HEK293T (cell line): ENCODE data around the gene CAVIN4.

ENCODE experiments used
- ARNT ChIP-seq: fragments of 450-650 bp; IDR thresholded peaks from 2 replicates; pipeline ENCODE4 v1.6.1; 2017; ENCODE audit warnings: mild to moderate bottlenecking
- BHLHE40 ChIP-seq: fragments of 450-650 bp; IDR thresholded peaks from 2 replicates; pipeline ENCODE4 v1.6.1; 2016; ENCODE audit warnings: mild to moderate bottlenecking, moderate library complexity, borderline replicate concordance
- CTBP1 ChIP-seq: fragments of 450-650 bp; IDR thresholded peaks from 2 replicates; pipeline ENCODE4 v1.6.1; 2016; ENCODE audit warnings: borderline replicate concordance
- ELF4 ChIP-seq: fragments of 450-650 bp; IDR thresholded peaks from 2 replicates; pipeline ENCODE4 v1.6.1; 2017; ENCODE audit warnings: antibody characterized with exemption
- FOXA1 ChIP-seq: fragments of 450-650 bp; IDR thresholded peaks from 2 replicates; pipeline ENCODE4 v1.6.1; 2016; ENCODE audit warnings: mild to moderate bottlenecking
- FOXK2 ChIP-seq: fragments of 450-650 bp; IDR thresholded peaks from 2 replicates; pipeline ENCODE4 v1.6.1; 2016; ENCODE audit warnings: mild to moderate bottlenecking
- FOXM1 ChIP-seq: fragments of 450-650 bp; IDR thresholded peaks from 2 replicates; pipeline ENCODE4 v1.6.1; 2017; ENCODE audit warnings: mild to moderate bottlenecking, borderline replicate concordance
- L3MBTL2 ChIP-seq: fragments of 450-650 bp; conservative IDR thresholded peaks from 2 replicates; pipeline ENCODE4 v1.6.1; 2016; ENCODE audit warnings: mild to moderate bottlenecking
- NFRKB ChIP-seq: fragments of 450-650 bp; IDR thresholded peaks from 2 replicates; pipeline ENCODE4 v1.6.1; 2016; ENCODE audit warnings: mild to moderate bottlenecking, moderate library complexity
- PKNOX1 ChIP-seq: fragments of 450-650 bp; IDR thresholded peaks from 2 replicates; pipeline ENCODE4 v1.6.1; 2016
- SP1 ChIP-seq: fragments of 450-650 bp; IDR thresholded peaks from 2 replicates; pipeline ENCODE4 v1.6.1; 2017
- SUZ12 ChIP-seq: fragments of 450-650 bp; IDR thresholded peaks from 2 replicates; pipeline ENCODE4 v1.6.1; 2016; ENCODE audit warnings: mild to moderate bottlenecking
- TARDBP ChIP-seq: fragments of 450-650 bp; IDR thresholded peaks from 2 replicates; pipeline ENCODE4 v1.6.1; 2016
- ZNF384 ChIP-seq: fragments of 450-650 bp; IDR thresholded peaks from 2 replicates; pipeline ENCODE4 v1.6.1; 2016

GRCh38 chr9:100595391-100596199 is 17.7 kb downstream of the CAVIN4 start:
- TF ChIP-seq SP1 (no peak), FOXK2 (no peak), SUZ12 (no peak), PKNOX1 (no peak), TARDBP (no peak), BHLHE40 (no peak), NFRKB (no peak), FOXA1 (no peak), L3MBTL2 (no peak), ZNF384 (no peak), ELF4 (no peak), ARNT (no peak), CTBP1 (no peak), FOXM1 (no peak)
